Activated T-helper 1 cell treated with anti-CD3 and anti-CD28 coated beads, Interleukin-12 subunit alpha, Interleukin-12 subunit beta, Interleukin-2, Interleukin-4 antibody, amounts not matched to agents 30 ng/mL and 10 ng/mL and 1 ng/mL, durations not matched to agents 14 hours and 24 hours and 36 hours (primary cell): ENCODE data around the gene PICALM. TPM values are rescaled to one million over a fixed set of nuclear protein-coding genes. Genes with fewer than 3 reads are reported as not detected.
"Not testable (repeated sequence)": the region's sequence is repeated elsewhere in the genome, so short reads cannot be mapped to it uniquely, and the experiment has no call there.

Experiments
- DNase-seq: peaks from one replicate; pipeline ENCODE4 v3.0.0; 2021; ENCODE audit warnings: low spot score
- H3K27ac Mint-ChIP-seq: one replicate; pipeline ENCODE4 v1.8.0; 2021; ENCODE audit warnings: mild to moderate bottlenecking, mixed read lengths
- H3K27me3 Mint-ChIP-seq: one replicate; pipeline ENCODE4 v1.8.0; 2022; ENCODE audit warnings: mild to moderate bottlenecking, moderate library complexity, mixed read lengths; ENCODE audit not compliant: insufficient read depth
- H3K36me3 Mint-ChIP-seq: one replicate; pipeline ENCODE4 v1.8.0; 2021; ENCODE audit warnings: low read depth, mixed read lengths
- H3K4me1 Mint-ChIP-seq: one replicate; pipeline ENCODE4 v1.8.0; 2021; ENCODE audit warnings: low read depth, mixed read lengths
- H3K4me3 Mint-ChIP-seq: one replicate; pipeline ENCODE4 v1.8.0; 2021; ENCODE audit warnings: mild to moderate bottlenecking, moderate library complexity, mixed read lengths
- H3K9me3 Mint-ChIP-seq: one replicate; pipeline ENCODE4 v1.8.0; 2021; ENCODE audit warnings: mixed read lengths
- intact Hi-C: fragments of 100-400 bp; cut with micrococcal nuclease; formaldehyde crosslinking; loops from one replicate; pipeline ENCODE4 v1.15.1; 2024
- total RNA-seq: library from RNA; stranded (reverse); gene quantifications from 2 replicates; pipeline ENCODE4 v1.2.3, GENCODE V29; 2022

Gene PICALM
- total RNA-seq, 1 donor from 2014 or later: 177 TPM

- Mint-ChIP-seq H3K27ac (no peak overlapping the region), H3K27me3 (peaks cover 7% of the 10 kb centered on the region), H3K4me3 (no peak overlapping the region), H3K36me3 (no peaks in the 10 kb centered on the region), H3K9me3 (peaks cover 5% of the 10 kb centered on the region), H3K4me1 (no peaks in the 10 kb centered on the region)
- no peak for DNase-seq
- intact Hi-C loops: no loop called here
Observed at GRCh38 chr11:86101941-86102407, 33.1 kb upstream of the PICALM start.

- no peak overlapping the region for H3K4me3 Mint-ChIP-seq
- peaks cover 7% of the 10 kb centered on the region for H3K27me3 Mint-ChIP-seq
- peaks cover 5% of the 10 kb centered on the region for H3K9me3 Mint-ChIP-seq
- H3K36me3 Mint-ChIP-seq: no peaks in the 10 kb centered on the region
- no peaks in the 10 kb centered on the region for H3K4me1 Mint-ChIP-seq
- intact Hi-C loops: no loop called here
- DNase-seq: no peak
- no peak overlapping the region for H3K27ac Mint-ChIP-seq
Observed at GRCh38 chr11:86101493-86101892, 32.6 kb upstream of the PICALM start.

GRCh38 chr11:86099874-86100273 is 31.0 kb upstream of the PICALM start:
- Mint-ChIP-seq H3K9me3 (peaks cover 5% of the 10 kb centered on the region), H3K4me1 (no peaks in the 10 kb centered on the region), H3K27me3 (peaks cover 7% of the 10 kb centered on the region), H3K4me3 (no peak overlapping the region), H3K36me3 (no peaks in the 10 kb centered on the region), H3K27ac (no peak overlapping the region)
- DNase-seq: no peak
- intact Hi-C loops: no loop called here

GRCh38 chr11:86097980-86098379 is 29.1 kb upstream of the PICALM start:
- Mint-ChIP-seq H3K27me3 (peaks cover 3% of the 10 kb centered on the region), H3K9me3 (peaks cover 5% of the 10 kb centered on the region), H3K4me3 (no peak overlapping the region), H3K36me3 (no peaks in the 10 kb centered on the region), H3K27ac (no peak overlapping the region), H3K4me1 (no peaks in the 10 kb centered on the region)
- DNase-seq: no peak
- intact Hi-C loops: no loop called here

GRCh38 chr11:86091566-86091965 is 22.7 kb upstream of the PICALM start:
- Mint-ChIP-seq H3K4me3 (no peak overlapping the region), H3K4me1 (no peaks in the 10 kb centered on the region), H3K9me3 (no peaks in the 10 kb centered on the region), H3K27ac (no peak overlapping the region), H3K36me3 (no peaks in the 10 kb centered on the region), H3K27me3 (no peaks in the 10 kb centered on the region)
- intact Hi-C loops: no loop called here
- DNase-seq: no peak

GRCh38 chr11:86091086-86091485 is 22.2 kb upstream of the PICALM start:
- H3K27me3 Mint-ChIP-seq: no peaks in the 10 kb centered on the region
- H3K27ac Mint-ChIP-seq: no peak overlapping the region
- no peaks in the 10 kb centered on the region for H3K36me3 Mint-ChIP-seq
- no peak for DNase-seq
- intact Hi-C loops: no loop called here
- H3K4me3 Mint-ChIP-seq: no peak overlapping the region
- H3K9me3 Mint-ChIP-seq: no peaks in the 10 kb centered on the region
- H3K4me1 Mint-ChIP-seq: peaks cover 5% of the 10 kb centered on the region

- H3K27ac Mint-ChIP-seq: no peak overlapping the region
- H3K4me3 Mint-ChIP-seq: no peak overlapping the region
- intact Hi-C loops: no loop called here
- H3K4me1 Mint-ChIP-seq: peaks cover 5% of the 10 kb centered on the region
- H3K27me3 Mint-ChIP-seq: no peaks in the 10 kb centered on the region
- H3K9me3 Mint-ChIP-seq: no peaks in the 10 kb centered on the region
- no peaks in the 10 kb centered on the region for H3K36me3 Mint-ChIP-seq
- DNase-seq: no peak
Observed at GRCh38 chr11:86089659-86090058, 20.8 kb upstream of the PICALM start.

GRCh38 chr11:86087688-86088087 is 18.8 kb upstream of the PICALM start:
- DNase-seq, intact Hi-C loops, H3K36me3 Mint-ChIP-seq, H3K9me3 Mint-ChIP-seq, H3K27me3 Mint-ChIP-seq, H3K4me3 Mint-ChIP-seq, H3K27ac Mint-ChIP-seq, H3K4me1 Mint-ChIP-seq: not testable (repeated sequence)

- DNase-seq: no peak
- H3K9me3 Mint-ChIP-seq: peaks cover 3% of the 10 kb centered on the region
- no peaks in the 10 kb centered on the region for H3K27me3 Mint-ChIP-seq
- intact Hi-C loops: no loop called here
- H3K36me3 Mint-ChIP-seq: no peaks in the 10 kb centered on the region
- no peak overlapping the region for H3K4me3 Mint-ChIP-seq
- no peak overlapping the region for H3K27ac Mint-ChIP-seq
- peaks cover 5% of the 10 kb centered on the region for H3K4me1 Mint-ChIP-seq
Observed at GRCh38 chr11:86087256-86087655, 18.4 kb upstream of the PICALM start.

GRCh38 chr11:86081455-86081854 is 12.6 kb upstream of the PICALM start:
- peaks cover 4% of the 10 kb centered on the region for H3K4me1 Mint-ChIP-seq
- H3K9me3 Mint-ChIP-seq: peaks cover 3% of the 10 kb centered on the region
- peaks cover 2% of the 10 kb centered on the region for H3K36me3 Mint-ChIP-seq
- H3K4me3 Mint-ChIP-seq: no peak overlapping the region
- no peak overlapping the region for H3K27ac Mint-ChIP-seq
- intact Hi-C loops: no loop called here
- DNase-seq: no peak
- peaks cover 12% of the 10 kb centered on the region for H3K27me3 Mint-ChIP-seq

GRCh38 chr11:86079421-86079820 is 10.5 kb upstream of the PICALM start:
- H3K27ac Mint-ChIP-seq: no peak overlapping the region
- peaks cover 12% of the 10 kb centered on the region for H3K27me3 Mint-ChIP-seq
- no peak overlapping the region for H3K4me3 Mint-ChIP-seq
- peaks cover 3% of the 10 kb centered on the region for H3K9me3 Mint-ChIP-seq
- DNase-seq: no peak
- no peaks in the 10 kb centered on the region for H3K4me1 Mint-ChIP-seq
- intact Hi-C loops: no loop called here
- H3K36me3 Mint-ChIP-seq: peaks cover 2% of the 10 kb centered on the region

- DNase-seq: no peak
- Mint-ChIP-seq H3K27ac (no peak overlapping the region), H3K36me3 (peaks cover 5% of the 10 kb centered on the region), H3K27me3 (peaks cover 12% of the 10 kb centered on the region), H3K9me3 (no peaks in the 10 kb centered on the region), H3K4me3 (no peak overlapping the region), H3K4me1 (peaks cover 14% of the 10 kb centered on the region)
- intact Hi-C loops: no loop called here
Observed at GRCh38 chr11:86073948-86074347, 5.1 kb upstream of the PICALM start.

- no peak for DNase-seq
- no peak overlapping the region for H3K4me3 Mint-ChIP-seq
- peaks cover 4% of the 10 kb centered on the region for H3K27me3 Mint-ChIP-seq
- H3K4me1 Mint-ChIP-seq: peaks cover 14% of the 10 kb centered on the region
- no peak overlapping the region for H3K27ac Mint-ChIP-seq
- no peaks in the 10 kb centered on the region for H3K9me3 Mint-ChIP-seq
- H3K36me3 Mint-ChIP-seq: peaks cover 14% of the 10 kb centered on the region
- intact Hi-C loops: no loop called here
Observed at GRCh38 chr11:86072211-86072610, 3.3 kb upstream of the PICALM start.
